Sigmoid colon (tissue), 4 donors: Measurements from ENCODE around the gene CCDC85C.

ENCODE experiments used
- EP300 ChIP-seq, 4 donors: sonication (generic); formaldehyde crosslinking; IDR thresholded peaks; one replicate each; pipeline ENCODE4 v1.6.1; 2017; ENCODE audit warnings: antibody characterized with exemption in 4 of 4
- POLR2AphosphoS5 ChIP-seq, 4 donors: sonication (generic); formaldehyde crosslinking; IDR thresholded peaks; one replicate each; pipeline ENCODE4 v1.6.1; 2017; ENCODE audit warnings: antibody characterized with exemption in 4 of 4
- TF ChIP-seq, protein P1 (sequence below), 4 experiments: fragments of 450-650 bp in 3 of 4; fragments of 200-600 bp in 1 of 4; IDR thresholded peaks; one replicate each; pipeline ENCODE4 v1.5.1; 2016 to 2019; ENCODE audit warnings: antibody characterized with exemption in 4 of 4, mild to moderate bottlenecking in 3 of 4, moderate library complexity in 2 of 4

GRCh38 chr14:99548255-99548654 lies 55.8 kb downstream of the CCDC85C start:
- peak; percentile 22 to 80 (median 60) for TF ChIP-seq POLR2AphosphoS5 (IDR thresholded peaks at IDR 0.05)
- TF ChIP-seq, protein P1, sequence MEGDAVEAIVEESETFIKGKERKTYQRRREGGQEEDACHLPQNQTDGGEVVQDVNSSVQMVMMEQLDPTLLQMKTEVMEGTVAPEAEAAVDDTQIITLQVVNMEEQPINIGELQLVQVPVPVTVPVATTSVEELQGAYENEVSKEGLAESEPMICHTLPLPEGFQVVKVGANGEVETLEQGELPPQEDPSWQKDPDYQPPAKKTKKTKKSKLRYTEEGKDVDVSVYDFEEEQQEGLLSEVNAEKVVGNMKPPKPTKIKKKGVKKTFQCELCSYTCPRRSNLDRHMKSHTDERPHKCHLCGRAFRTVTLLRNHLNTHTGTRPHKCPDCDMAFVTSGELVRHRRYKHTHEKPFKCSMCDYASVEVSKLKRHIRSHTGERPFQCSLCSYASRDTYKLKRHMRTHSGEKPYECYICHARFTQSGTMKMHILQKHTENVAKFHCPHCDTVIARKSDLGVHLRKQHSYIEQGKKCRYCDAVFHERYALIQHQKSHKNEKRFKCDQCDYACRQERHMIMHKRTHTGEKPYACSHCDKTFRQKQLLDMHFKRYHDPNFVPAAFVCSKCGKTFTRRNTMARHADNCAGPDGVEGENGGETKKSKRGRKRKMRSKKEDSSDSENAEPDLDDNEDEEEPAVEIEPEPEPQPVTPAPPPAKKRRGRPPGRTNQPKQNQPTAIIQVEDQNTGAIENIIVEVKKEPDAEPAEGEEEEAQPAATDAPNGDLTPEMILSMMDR (IDR thresholded peaks at IDR 0.05): no peak
- no peak for TF ChIP-seq EP300 (IDR thresholded peaks at IDR 0.05)
